ENCODE measurements around the gene FAM114A1. TPM values are rescaled to one million over a fixed set of nuclear protein-coding genes. Genes with fewer than 3 reads are reported as not detected.
"Not testable (repeated sequence)": the region's sequence is repeated elsewhere in the genome, so short reads cannot be mapped to it uniquely, and the experiment has no call there.

FAM114A1 gene
- total RNA-seq, 1 donor from 2014 or later, result 76.8 TPM

GRCh38 chr4:38902695-38903094, 35.1 kb downstream of the FAM114A1 start:
- peak in 1 of 2 donors; percentile 27 for DNase-seq (ENCODE audit: low read depth in 2 of 2)

DNA sequence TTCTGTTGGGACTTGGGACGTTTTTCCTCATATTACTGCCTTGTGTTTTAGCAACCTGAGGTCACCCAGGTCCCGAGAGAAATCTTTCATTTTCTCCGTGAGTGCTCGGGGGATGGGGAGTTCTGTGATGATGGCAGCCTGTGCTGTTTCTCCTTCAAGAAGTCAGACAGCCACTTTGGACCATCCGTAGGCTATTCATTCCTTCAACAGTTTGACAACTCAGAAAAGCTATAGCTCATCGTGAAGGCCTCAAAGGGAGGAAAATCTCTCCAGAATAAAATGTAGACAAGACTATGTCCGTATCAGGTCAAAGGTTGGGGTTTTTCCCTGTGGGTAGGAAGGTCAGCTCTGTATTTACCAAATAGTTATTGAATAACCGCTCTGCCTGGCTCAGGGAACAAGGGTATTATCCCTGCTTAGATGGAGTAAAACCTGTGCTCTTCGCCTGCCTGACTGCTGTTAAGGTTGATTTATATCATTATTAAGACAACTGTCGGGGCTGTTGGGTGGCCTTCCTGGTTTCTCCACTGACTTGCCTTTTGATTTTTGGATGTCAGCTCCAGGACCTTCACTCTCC, 36.6 kb downstream of the FAM114A1 start:
- DNase-seq (ENCODE audit: low read depth in 2 of 2), result no peak

DNA sequence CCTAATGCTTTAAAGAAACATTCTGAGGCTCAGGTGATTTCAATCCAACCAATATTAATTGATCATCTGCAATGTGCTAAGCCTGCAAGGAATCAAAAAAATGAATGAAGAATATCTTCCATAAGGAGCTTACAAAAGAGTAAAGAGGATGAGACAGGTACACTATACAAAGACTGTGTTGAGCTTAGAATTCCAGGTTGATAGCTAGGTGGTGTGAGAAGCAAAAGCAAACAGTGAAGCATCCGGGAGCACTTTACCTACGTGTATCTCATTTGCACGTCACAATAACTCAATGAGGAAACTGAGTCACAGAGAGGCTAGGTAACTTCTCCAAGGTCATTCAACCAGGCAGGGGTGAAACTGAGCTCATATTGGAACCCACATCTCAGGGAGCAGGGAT, 37.1 kb downstream of the FAM114A1 start:
- DNase-seq (ENCODE audit: low read depth in 2 of 2), result no peak

- no peak for DNase-seq (ENCODE audit: low read depth in 2 of 2)
These were observed 38.2 kb downstream of the FAM114A1 start for GRCh38 chr4:38905652-38906385.

DNA sequence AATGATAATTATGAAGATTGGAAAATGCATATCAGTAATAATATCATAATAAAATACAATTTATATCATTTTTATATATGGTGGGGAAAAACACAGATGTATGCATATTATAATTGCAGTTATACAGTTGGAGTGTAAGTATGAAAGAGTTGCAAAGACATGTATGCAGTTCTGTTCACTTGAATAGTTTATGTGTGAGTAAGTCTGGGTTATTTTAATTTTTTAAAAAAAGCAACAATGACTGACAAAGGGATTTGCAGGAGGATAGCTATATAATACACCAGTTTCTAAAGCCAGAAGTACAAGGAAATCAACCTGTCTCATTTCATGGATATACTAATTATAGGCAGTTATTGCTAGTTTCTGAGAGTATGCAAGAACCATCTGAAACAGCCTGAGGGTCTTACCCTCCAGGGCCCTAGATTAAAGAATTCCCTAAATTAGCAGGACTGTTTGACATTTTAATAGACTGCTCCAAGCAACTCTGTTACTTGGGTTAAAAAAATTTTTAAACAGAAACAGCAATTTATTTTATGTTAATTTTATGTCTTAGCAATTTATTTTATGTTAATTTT, 40.2 kb downstream of the FAM114A1 start:
- no peak for DNase-seq (ENCODE audit: low read depth in 2 of 2)

GRCh38 chr4:38909015-38909414, 41.4 kb downstream of the FAM114A1 start:
- DNase-seq (ENCODE audit: low read depth in 2 of 2), result no peak

GRCh38 chr4:38911257-38911656, 43.7 kb downstream of the FAM114A1 start:
- no peak for DNase-seq (ENCODE audit: low read depth in 2 of 2)

DNA sequence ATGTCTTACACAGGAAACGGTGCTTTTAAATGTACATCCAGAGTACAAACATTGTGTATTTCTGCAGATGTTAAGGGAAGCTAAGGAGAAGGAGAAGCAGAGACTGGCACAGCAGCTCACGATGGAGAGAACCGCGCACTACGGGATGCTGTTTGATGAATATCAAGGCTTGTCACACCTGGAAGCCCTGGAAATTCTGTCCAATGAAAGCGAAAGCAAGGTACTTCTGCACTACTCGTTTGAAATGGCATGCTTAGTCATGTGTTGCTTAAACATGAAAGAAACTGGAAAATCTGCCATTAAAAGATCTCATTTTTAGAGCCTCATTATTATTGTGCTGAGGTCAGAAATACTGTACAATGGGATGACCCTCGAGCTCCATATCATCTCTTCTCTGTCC, 47.2 kb downstream of the FAM114A1 start:
- no peak for DNase-seq (ENCODE audit: low read depth in 2 of 2)

- not testable (repeated sequence) for DNase-seq (ENCODE audit: low read depth in 2 of 2)
These were observed 48.7 kb downstream of the FAM114A1 start for GRCh38 chr4:38916267-38916666.

- DNase-seq (ENCODE audit: low read depth in 2 of 2), result no peak
These were observed 49.9 kb downstream of the FAM114A1 start for GRCh38 chr4:38917481-38918025.

- no peak for DNase-seq (ENCODE audit: low read depth in 2 of 2)
These were observed 51.9 kb downstream of the FAM114A1 start for GRCh38 chr4:38919494-38919893.

DNA sequence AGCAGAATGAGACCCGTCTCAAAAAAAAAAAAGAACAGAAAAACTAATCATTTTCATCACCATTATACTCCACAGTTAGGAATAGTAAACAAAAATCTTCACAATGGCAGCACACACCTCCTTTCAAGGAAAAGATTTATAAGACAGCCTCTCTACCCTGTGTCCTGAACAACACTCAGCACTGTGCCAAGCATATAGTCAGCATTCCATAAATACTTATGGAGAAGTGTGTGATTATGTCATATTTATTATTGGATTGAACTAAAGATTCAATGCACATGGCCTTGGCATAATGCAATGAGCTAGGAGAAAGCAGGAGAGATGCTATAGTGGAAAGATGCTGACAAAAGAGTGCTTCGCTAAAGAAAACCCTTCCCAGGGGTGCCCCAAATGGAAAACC, 52.6 kb downstream of the FAM114A1 start:
- no peak for DNase-seq (ENCODE audit: low read depth in 2 of 2)

GRCh38 chr4:38920677-38921076, 53.1 kb downstream of the FAM114A1 start:
- no peak for DNase-seq (ENCODE audit: low read depth in 2 of 2)

DNA sequence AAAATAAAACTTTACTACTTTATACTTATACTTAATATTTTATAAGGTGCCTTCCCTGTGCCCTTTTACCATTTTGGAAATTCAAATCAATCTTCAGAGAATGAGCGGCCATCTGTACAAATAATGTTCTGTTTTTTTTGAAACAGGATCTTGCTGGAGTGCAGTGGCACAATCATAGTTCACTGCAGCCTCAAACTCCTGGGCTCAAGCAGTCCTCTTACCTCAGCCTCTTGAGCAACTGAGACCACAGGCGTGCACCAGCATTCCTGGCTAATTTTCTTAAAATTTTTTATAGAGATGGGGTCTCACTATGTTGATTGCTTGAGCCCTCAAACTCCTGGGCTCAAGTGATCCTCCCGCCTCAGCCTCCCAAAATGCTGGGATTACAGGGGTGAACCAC, 53.5 kb downstream of the FAM114A1 start:
- DNase-seq (ENCODE audit: low read depth in 2 of 2), result no peak

- no peak for DNase-seq (ENCODE audit: low read depth in 2 of 2)
These were observed 56.1 kb downstream of the FAM114A1 start for GRCh38 chr4:38923746-38924145.

GRCh38 chr4:38924353-38924752, 56.7 kb downstream of the FAM114A1 start:
- no peak for DNase-seq (ENCODE audit: low read depth in 2 of 2)

GRCh38 chr4:38925492-38926413, 58.1 kb downstream of the FAM114A1 start:
- DNase-seq (ENCODE audit: low read depth in 2 of 2), result no peak

DNA sequence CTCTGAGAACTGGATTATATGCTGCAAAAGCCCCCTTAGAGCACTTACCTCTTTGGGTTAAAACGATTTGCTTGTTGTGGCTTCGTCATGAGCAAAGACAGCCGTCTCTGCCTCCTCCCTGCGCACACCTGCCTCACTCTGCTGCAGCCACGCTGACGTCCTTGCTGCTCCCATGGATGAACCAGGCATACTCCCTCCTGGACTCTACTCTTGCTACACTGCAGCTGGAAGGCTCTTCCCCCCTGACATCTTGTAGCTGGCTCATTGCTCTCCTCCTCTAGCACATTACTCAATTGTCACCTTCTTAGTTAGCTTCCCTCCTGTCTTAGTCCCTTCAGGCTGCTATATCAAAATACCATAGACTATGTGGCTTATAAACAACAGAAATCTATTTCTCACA, 59.3 kb downstream of the FAM114A1 start:
- DNase-seq (ENCODE audit: low read depth in 2 of 2), result no peak

- DNase-seq (ENCODE audit: low read depth in 2 of 2), result no peak
These were observed 61.0 kb downstream of the FAM114A1 start for GRCh38 chr4:38928568-38928967.

DNA sequence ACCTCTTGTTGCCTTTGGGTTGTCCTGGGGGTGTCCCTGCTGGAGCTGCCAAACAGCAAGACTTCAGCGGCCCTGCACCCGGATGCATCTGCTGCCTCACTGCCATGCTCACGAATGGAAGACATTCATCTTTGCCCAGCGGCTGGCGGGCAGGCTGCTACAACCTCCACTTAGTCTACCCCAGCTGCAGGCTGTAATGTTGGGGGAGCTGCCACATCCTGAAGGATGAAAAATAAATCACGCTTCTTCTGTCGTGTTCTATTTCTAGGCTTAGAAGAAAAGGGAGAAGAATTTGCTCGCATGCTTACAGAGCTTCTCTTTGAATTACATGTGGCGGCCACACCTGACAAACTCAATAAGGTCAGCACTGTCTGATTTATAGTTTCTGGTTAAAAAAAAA, 61.4 kb downstream of the FAM114A1 start:
- no peak for DNase-seq (ENCODE audit: low read depth in 2 of 2)

- no peak for DNase-seq (ENCODE audit: low read depth in 2 of 2)
These were observed 62.6 kb downstream of the FAM114A1 start for GRCh38 chr4:38930204-38930603.

GRCh38 chr4:38930707-38931106, 63.1 kb downstream of the FAM114A1 start:
- no peak for DNase-seq (ENCODE audit: low read depth in 2 of 2)
